ENCODE measurements around the gene SMIM36.
"Not testable (repeated sequence)": the region's sequence is repeated elsewhere in the genome, so short reads cannot be mapped to it uniquely, and the experiment has no call there.

DNA sequence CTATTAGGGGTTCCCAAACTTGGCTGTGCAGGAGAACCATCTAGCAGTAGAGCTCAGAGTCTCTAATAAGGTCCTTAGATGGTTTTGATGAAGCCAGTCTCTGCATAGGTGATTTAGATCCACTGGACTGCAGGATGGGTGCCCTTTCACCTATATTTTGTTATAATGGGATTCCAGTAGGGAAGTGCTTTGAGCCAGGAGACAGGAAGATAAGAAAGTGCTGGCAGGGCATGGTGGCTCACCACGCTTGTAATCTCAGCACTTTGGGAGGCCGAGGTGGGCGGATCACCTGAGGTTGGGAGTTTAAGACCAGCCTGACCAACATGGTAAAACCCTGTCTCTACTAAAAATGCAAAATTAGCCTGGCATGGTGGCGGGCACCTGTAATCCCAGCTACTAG lies 45.5 kb downstream of the SMIM36 start:
- TF ChIP-seq, protein P1, sequence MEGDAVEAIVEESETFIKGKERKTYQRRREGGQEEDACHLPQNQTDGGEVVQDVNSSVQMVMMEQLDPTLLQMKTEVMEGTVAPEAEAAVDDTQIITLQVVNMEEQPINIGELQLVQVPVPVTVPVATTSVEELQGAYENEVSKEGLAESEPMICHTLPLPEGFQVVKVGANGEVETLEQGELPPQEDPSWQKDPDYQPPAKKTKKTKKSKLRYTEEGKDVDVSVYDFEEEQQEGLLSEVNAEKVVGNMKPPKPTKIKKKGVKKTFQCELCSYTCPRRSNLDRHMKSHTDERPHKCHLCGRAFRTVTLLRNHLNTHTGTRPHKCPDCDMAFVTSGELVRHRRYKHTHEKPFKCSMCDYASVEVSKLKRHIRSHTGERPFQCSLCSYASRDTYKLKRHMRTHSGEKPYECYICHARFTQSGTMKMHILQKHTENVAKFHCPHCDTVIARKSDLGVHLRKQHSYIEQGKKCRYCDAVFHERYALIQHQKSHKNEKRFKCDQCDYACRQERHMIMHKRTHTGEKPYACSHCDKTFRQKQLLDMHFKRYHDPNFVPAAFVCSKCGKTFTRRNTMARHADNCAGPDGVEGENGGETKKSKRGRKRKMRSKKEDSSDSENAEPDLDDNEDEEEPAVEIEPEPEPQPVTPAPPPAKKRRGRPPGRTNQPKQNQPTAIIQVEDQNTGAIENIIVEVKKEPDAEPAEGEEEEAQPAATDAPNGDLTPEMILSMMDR (IDR thresholded peaks at IDR 0.05) = not testable (repeated sequence)
- not testable (repeated sequence) for TF ChIP-seq POLR2A (IDR thresholded peaks at IDR 0.05)

Measured in gastroesophageal sphincter (tissue), 3 donors.